Measurements from ENCODE around the gene THSD4.

DNA sequence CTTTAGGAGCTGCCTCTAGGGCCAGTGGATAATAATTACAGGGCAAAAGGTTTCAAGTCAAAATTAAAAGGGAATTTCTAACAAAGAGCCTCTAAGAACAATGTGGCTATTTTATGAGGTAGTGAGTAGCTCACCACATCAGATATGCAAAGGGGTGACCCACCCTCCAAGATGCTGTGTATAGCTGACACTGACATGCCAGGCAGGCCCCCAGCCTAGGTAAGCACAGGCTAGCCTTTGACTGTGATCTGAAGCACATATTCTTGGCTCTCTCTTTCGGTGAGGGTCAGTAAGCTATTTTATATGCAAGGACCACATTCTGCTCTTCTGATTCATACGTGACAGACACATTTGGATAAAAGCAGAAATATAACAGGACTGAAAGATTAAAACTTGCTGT is 2.8 kb upstream of the THSD4 start:
- TF ChIP-seq, protein P1, sequence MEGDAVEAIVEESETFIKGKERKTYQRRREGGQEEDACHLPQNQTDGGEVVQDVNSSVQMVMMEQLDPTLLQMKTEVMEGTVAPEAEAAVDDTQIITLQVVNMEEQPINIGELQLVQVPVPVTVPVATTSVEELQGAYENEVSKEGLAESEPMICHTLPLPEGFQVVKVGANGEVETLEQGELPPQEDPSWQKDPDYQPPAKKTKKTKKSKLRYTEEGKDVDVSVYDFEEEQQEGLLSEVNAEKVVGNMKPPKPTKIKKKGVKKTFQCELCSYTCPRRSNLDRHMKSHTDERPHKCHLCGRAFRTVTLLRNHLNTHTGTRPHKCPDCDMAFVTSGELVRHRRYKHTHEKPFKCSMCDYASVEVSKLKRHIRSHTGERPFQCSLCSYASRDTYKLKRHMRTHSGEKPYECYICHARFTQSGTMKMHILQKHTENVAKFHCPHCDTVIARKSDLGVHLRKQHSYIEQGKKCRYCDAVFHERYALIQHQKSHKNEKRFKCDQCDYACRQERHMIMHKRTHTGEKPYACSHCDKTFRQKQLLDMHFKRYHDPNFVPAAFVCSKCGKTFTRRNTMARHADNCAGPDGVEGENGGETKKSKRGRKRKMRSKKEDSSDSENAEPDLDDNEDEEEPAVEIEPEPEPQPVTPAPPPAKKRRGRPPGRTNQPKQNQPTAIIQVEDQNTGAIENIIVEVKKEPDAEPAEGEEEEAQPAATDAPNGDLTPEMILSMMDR (IDR thresholded peaks at IDR 0.05; ENCODE audit: low read length): no peak
- no peak for TF ChIP-seq EZH2 (optimal IDR thresholded peaks at IDR 0.05; ENCODE audit: low read depth, low read length)

Measured in MM.1S (cell line).